HG03060 (cell line): ENCODE measurements around the gene IGFBPL1.

Source experiments
- ATAC-seq: cut with Tn5 transposase; IDR thresholded peaks from one replicate; pipeline ENCODE4 v1.9.1; 2021; ENCODE audit warnings: low read depth, moderate number of reproducible peaks; ENCODE audit not compliant: unreplicated experiment

Gene IGFBPL1

GRCh38 chr9:38434365-38434764, 10.1 kb upstream of the IGFBPL1 start:
- ATAC-seq = no peak

- ATAC-seq = no peak
Measured at GRCh38 chr9:38432922-38433510, 8.8 kb upstream of the IGFBPL1 start.

GRCh38 chr9:38431116-38431515, 6.9 kb upstream of the IGFBPL1 start:
- ATAC-seq = no peak

GRCh38 chr9:38428062-38428461, 3.8 kb upstream of the IGFBPL1 start:
- ATAC-seq = no peak

- no peak for ATAC-seq
Measured at GRCh38 chr9:38424918-38425317, 664 bp upstream of the IGFBPL1 start.

GRCh38 chr9:38423273-38423972, 831 bp downstream of the IGFBPL1 start:
- no peak for ATAC-seq

- ATAC-seq = no peak
Measured at GRCh38 chr9:38422555-38423260, 1.5 kb downstream of the IGFBPL1 start.

GRCh38 chr9:38421498-38422211, 2.6 kb downstream of the IGFBPL1 start:
- ATAC-seq = no peak

- ATAC-seq = no peak
Measured at GRCh38 chr9:38419181-38419580, 5.1 kb downstream of the IGFBPL1 start.

GRCh38 chr9:38418366-38418765, 5.9 kb downstream of the IGFBPL1 start:
- no peak for ATAC-seq

GRCh38 chr9:38417003-38417945, 7.0 kb downstream of the IGFBPL1 start:
- no peak for ATAC-seq

- ATAC-seq = no peak
Measured at GRCh38 chr9:38416461-38416860, 7.8 kb downstream of the IGFBPL1 start.

- ATAC-seq = no peak
Measured at GRCh38 chr9:38415856-38416255, 8.4 kb downstream of the IGFBPL1 start.

GRCh38 chr9:38414040-38414723, 10.1 kb downstream of the IGFBPL1 start:
- ATAC-seq = no peak

- no peak for ATAC-seq
Measured at GRCh38 chr9:38413283-38413682, 11.0 kb downstream of the IGFBPL1 start.

- ATAC-seq = no peak
Measured at GRCh38 chr9:38412751-38413150, 11.5 kb downstream of the IGFBPL1 start.

GRCh38 chr9:38408719-38409118, 15.5 kb downstream of the IGFBPL1 start:
- no peak for ATAC-seq

GRCh38 chr9:38406476-38407186, 17.6 kb downstream of the IGFBPL1 start:
- no peak for ATAC-seq

GRCh38 chr9:38405785-38406184, 18.5 kb downstream of the IGFBPL1 start:
- ATAC-seq = no peak
